GM04504 (cell line): ENCODE data around the gene NOL12.
A peak's percentile ranks its signal among the peaks of the same experiment; 100 is the strongest.

Experiments used
- DNase-seq: peaks from one replicate; pipeline ENCODE4 v3.0.0-alpha.2; 2012; ENCODE audit warnings: low read depth

Gene NOL12

DNA sequence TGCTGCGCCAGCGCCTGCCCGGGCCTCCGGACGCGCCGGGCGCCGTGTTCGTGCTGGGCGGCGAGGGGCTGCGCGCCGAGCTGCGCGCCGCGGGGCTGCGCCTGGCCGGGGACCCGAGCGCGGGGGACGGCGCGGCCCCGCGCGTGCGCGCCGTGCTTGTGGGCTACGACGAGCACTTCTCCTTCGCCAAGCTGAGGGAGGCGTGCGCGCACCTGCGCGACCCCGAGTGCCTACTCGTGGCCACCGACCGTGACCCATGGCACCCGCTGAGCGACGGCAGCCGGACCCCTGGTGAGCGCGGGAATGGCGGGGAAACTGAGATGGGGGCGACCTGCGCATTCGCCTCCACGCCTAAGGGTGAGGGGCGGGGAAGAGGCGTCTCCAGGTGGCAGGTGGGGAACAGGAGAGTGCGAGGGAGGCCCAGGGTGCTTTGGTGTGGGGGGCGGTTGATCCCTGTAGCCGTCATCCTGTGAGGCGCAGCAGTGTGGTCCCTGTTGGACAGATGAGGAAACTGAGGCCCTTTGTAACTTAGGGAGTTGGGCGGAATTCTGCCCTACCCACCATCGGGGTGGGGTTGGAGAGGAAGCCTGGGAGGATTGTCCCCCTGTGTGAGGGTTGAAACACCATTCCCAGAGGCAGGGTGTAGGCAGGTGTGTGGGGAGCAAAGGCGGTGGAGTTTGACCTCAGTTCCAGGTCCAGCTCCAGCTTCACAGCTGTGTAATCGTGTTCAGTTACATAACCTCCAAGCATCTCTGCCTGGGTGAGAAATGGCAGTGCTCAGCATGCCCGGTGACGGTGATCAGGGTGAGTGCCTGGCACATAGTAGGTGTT, 26.9 kb upstream of the NOL12 start:
- no peak for DNase-seq

DNA sequence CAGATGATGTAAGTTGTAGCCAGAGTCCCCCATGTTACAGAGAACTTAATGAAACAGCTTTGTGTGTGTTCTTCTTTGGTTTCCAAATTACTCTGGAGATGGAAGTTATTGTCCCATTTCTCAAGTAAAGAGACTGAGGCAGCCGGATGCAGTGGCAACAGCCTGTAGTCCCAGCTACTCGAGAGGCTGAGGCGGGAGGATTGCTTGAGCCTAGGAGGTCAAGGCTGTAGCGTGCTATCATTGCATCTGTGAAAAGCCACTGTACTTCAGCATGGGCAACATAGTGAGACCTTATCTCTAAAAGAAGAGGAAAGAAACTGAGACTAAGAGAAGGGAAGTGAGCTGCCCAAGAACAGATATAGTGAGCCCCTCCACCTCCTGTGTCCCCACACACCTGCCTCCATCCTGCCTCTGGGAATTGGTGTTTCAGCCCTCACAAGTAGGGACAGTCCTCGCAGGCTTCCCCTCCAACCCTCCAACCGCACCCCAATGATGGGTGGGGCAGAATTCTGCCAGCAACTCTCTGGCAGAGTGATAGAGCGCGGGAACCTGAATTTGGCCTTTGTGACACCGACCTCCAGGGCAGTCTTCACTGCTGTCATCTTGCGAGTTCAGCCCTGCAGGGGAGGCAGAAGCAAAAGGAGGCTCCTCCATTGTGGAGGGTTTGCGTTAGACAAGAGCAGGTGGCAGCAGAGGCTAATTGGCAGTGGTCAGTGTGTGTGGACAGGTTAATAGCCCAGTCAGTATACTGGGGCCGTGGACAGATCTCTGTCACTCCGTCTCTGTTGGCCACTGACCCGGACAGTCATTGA, 26.0 kb upstream of the NOL12 start:
- DNase-seq, result no peak

- no peak for DNase-seq
Measured at GRCh38 chr22:37660709-37661045, 25.5 kb upstream of the NOL12 start.

- DNase-seq, result peak; percentile 64
Measured at GRCh38 chr22:37661160-37661924, 24.8 kb upstream of the NOL12 start.

DNA sequence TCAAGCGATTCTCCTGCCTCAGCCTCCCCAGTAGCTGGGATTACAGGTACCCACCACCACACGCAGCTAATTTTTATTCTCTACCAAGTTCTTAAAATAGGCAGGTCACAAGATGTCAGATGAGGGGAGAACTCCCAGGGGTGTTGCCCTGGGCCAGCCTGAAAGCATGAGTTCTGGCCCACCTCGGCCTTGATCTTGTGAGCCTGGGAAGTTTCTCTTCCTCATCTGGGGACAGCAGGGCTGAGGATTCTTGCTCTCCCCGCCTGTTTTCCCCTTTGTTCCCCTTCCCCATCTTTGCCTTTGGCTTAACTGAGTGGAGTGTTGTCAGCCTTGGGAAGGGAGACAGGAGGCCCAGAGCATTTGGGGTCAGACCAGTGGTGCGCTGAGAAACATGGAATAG, 24.1 kb upstream of the NOL12 start:
- no peak for DNase-seq

DNA sequence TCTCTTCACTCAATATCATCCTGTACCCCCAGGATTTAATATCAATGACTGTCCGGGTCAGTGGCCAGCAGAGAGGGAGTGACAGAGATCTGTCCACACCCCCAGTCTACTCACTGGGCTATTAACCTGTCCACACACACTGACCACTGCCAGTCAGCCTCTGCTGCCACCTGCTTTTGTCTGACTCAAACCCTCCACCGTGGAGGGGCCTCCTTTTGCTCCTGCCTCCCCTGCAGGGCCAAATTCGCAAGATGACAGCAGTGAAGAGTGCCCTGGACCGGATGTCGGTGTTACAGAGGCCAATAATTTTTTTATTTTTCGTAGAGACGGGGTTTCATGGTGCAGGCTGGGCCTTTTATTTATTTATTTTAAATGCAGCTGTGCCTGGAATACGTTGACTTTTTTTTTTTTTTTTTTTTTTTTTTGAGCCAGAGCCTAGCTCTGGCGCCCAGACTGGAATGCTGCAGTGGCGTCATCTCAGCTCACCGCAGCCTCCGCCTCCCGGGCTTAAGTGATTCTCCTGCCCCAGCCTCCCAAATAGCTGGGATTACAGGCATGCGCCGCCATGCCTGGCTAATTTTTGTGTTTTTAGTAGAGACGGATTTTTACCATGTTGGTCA, 22.5 kb upstream of the NOL12 start:
- no peak for DNase-seq

GRCh38 chr22:37664249-37665101, 21.7 kb upstream of the NOL12 start:
- DNase-seq, result no peak

- DNase-seq, result no peak
Measured at GRCh38 chr22:37665487-37665886, 20.7 kb upstream of the NOL12 start.

- peak; percentile 65 for DNase-seq
Measured at GRCh38 chr22:37669586-37669985, 16.6 kb upstream of the NOL12 start.

DNA sequence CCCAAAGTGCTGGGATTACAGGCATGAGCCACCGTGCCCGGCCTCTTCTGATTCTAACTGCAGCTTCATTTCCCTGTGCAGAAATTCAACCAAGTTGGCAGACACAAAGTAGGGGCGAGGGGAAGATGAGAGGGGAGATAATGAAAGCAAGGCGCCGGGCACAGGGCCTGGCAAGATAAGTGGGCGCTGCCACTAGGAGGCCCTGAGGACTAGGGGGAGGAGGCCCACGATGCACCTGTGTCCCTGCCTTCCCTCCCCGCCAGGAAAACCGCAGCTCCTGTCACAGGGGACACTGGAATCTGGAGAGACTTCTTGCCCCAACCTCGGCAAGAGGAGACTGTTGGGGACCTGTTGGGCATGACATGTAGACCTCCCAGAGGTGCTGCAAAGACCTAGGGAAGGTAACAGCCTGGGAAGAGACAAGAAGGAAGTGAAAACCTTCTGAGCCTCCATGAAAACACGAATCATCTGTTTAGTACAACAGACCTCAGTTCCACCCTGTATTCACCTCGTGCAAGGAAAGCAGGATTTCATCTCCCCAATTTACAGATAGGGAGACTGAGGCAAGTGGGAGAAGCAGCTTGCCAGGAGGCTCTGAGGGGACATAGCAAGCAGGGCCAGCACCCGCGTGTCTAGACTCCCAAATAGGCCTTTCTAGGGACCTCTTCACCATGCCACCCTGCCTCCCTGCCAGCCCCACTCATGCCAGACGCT, 13.8 kb upstream of the NOL12 start:
- DNase-seq, result no peak

GRCh38 chr22:37672920-37673455, 13.2 kb upstream of the NOL12 start:
- no peak for DNase-seq

DNA sequence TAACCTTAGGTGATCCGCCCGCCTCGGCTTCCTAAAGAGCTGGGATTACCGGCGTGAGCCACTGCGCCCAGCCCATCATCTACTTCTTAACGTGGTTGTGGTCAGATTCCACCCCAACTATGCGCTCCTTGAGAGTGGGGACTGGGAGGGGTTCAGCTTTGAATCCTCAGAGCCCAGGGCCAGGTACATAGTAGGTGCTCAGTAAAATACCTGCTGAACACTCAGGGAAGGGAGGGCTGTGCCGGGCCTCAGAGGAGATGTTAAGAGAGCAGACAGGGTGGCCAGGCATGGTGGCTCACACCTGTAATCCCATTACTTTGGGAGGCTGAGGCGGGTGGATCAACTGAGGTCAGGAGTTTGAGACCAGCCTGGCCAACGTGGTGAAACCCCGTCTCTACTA, 11.9 kb upstream of the NOL12 start:
- DNase-seq, result no peak

GRCh38 chr22:37674951-37675929, 10.9 kb upstream of the NOL12 start, which contains the start of gene LGALS1:
Gene LGALS1, plus strand, starts transcription at chr22:37675636. Its CDS starts 67 bp downstream, at chr22:37675703.
- DNase-seq, result peak; percentile 97

DNA sequence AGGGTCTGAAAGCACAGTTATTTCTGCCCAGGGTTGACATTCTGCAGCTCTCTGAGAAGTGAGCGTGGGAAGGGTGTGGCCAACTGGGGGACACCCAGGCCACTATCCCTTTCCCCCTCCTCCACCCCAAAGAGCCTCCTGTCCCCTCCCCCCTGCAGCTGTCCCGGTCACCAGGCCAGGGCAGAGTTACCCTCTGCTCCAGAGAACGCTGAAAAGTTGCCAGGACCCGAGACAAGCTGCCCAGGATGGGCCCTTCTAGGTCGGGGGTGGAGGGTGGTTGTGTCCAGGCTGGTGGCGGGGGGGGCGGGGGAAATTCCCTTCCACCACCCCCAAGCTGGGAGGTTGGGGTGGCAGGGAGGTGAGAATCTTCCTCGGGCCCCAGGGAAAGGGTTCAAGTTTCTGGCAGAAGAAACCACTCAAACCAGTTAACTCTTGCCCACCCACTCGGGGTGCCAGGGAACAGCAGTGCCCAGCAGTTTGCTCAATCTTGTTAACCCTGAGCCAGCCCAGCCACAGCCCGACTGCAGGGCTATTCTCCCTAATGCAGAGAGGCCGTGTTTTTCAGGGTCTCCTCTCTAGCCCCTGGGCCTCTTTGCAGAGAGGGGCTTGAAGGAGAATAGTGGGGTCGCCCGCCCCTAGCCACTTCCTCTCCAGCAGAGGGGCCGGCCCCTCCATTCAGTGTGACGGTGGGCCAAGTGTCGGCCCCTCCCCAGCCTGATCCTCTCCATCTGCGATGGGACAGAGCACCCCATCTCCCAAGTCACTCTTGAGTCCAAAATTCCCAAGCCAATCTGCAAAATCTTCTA, 10.0 kb upstream of the NOL12 start:
- DNase-seq, result no peak

GRCh38 chr22:37676736-37677492, 9.2 kb upstream of the NOL12 start:
- peak; percentile 97 for DNase-seq

- DNase-seq, result no peak
Measured at GRCh38 chr22:37677493-37677974, 8.6 kb upstream of the NOL12 start.

DNA sequence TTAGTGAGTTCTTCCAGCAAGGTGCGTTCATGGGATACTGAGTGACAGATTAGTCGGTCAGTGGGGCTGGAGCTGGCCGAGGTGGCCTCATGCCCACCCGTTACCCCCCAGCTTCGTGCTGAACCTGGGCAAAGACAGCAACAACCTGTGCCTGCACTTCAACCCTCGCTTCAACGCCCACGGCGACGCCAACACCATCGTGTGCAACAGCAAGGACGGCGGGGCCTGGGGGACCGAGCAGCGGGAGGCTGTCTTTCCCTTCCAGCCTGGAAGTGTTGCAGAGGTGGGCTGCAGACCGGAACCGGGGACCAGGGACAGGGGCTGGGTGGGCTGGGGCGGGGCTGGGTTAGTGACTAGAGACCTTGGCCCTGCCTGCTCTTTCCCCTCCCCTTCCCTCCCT, 7.8 kb upstream of the NOL12 start:
- no peak for DNase-seq
